Measurements from ENCODE around the gene EXOC8.
A peak's percentile ranks its signal among the peaks of the same experiment; 100 is the strongest.

The EXOC8 gene

GRCh38 chr1:231337472-231338269 lies at the start of gene EXOC8:
TSS of gene EXOC8 (minus strand) at chr1:231337852. CDS start at chr1:231337745, 107 bp downstream.
- peak; percentile 93 for FAIRE-seq

- no peak for FAIRE-seq
Measured at GRCh38 chr1:231386466-231386865, 48.8 kb upstream of the EXOC8 start.

- no peak for FAIRE-seq
Measured at GRCh38 chr1:231385416-231385748, 47.7 kb upstream of the EXOC8 start.

- no peak for FAIRE-seq
Measured at GRCh38 chr1:231384696-231385415, 47.2 kb upstream of the EXOC8 start.

GRCh38 chr1:231383159-231383860 lies 45.7 kb upstream of the EXOC8 start:
- no peak for FAIRE-seq

GRCh38 chr1:231382426-231382825 lies 44.8 kb upstream of the EXOC8 start:
- no peak for FAIRE-seq

- no peak for FAIRE-seq
Measured at GRCh38 chr1:231381729-231382128, 44.1 kb upstream of the EXOC8 start.

GRCh38 chr1:231376875-231377549 lies 39.4 kb upstream of the EXOC8 start:
- FAIRE-seq: no peak

- no peak for FAIRE-seq
Measured at GRCh38 chr1:231376101-231376500, 38.4 kb upstream of the EXOC8 start.

GRCh38 chr1:231374394-231374793 lies 36.7 kb upstream of the EXOC8 start:
- no peak for FAIRE-seq

GRCh38 chr1:231372501-231372900 lies 34.8 kb upstream of the EXOC8 start:
- FAIRE-seq: no peak

GRCh38 chr1:231369282-231369681 lies 31.6 kb upstream of the EXOC8 start:
- no peak for FAIRE-seq

- FAIRE-seq: no peak
Measured at GRCh38 chr1:231364192-231364591, 26.5 kb upstream of the EXOC8 start.

GRCh38 chr1:231363624-231364023 lies 26.0 kb upstream of the EXOC8 start:
- FAIRE-seq: no peak

GRCh38 chr1:231362325-231362724 lies 24.7 kb upstream of the EXOC8 start:
- peak; percentile 30 for FAIRE-seq

GRCh38 chr1:231359113-231359512 lies 21.5 kb upstream of the EXOC8 start:
- FAIRE-seq: no peak

GRCh38 chr1:231357831-231358354 lies 20.2 kb upstream of the EXOC8 start:
- FAIRE-seq: peak; percentile 100

- no peak for FAIRE-seq
Measured at GRCh38 chr1:231357187-231357772, 19.6 kb upstream of the EXOC8 start.

GRCh38 chr1:231355171-231355570 lies 17.5 kb upstream of the EXOC8 start:
- FAIRE-seq: no peak

- no peak for FAIRE-seq
Measured at GRCh38 chr1:231354330-231355020, 16.8 kb upstream of the EXOC8 start.

- FAIRE-seq: no peak
Measured at GRCh38 chr1:231353086-231353485, 15.4 kb upstream of the EXOC8 start.

GRCh38 chr1:231351816-231352215 lies 14.2 kb upstream of the EXOC8 start:
- FAIRE-seq: no peak

All from islet of Langerhans (tissue), 1 donor.